Measurements from ENCODE around the gene VPS11. TPM values are rescaled to one million over a fixed set of nuclear protein-coding genes. Genes with fewer than 3 reads are reported as not detected.

The VPS11 gene
- total RNA-seq, 2 experiments from 2014 or later, result 30.8 to 31.6 TPM

GRCh38 chr11:119116235-119116594 lies 48.6 kb downstream of the VPS11 start:
- H3K36me3 Mint-ChIP-seq (ENCODE audit: low read depth), result peaks cover 62% of the 10 kb centered on the region
- H3K4me3 Mint-ChIP-seq, result peak overlapping the region; percentile 71
- CTCF ChIA-PET, result interaction anchor here (0.7 to 1.9 kb wide), 6 partner anchors 9 to 205 kb away, joined by 3 to 6 read pairs (median 4); partner anchors contain the start of genes C2CD2L, HMBS, NLRX1 and VPS11
- no peak for ATAC-seq
- no peaks in the 10 kb centered on the region for H3K9me3 Mint-ChIP-seq (ENCODE audit: insufficient read depth)
- peaks cover 50% of the 10 kb centered on the region for H3K4me1 Mint-ChIP-seq (ENCODE audit: low read depth)
- POLR2A ChIA-PET, result interaction anchor here (0.9 to 1.9 kb wide), 5 partner anchors 9 to 22 kb away, joined by 3 to 14 read pairs (median 4); partner anchors contain the start of gene C2CD2L
- H3K27me3 Mint-ChIP-seq (ENCODE audit: low read depth), result no peaks in the 10 kb centered on the region
- H3K27ac Mint-ChIP-seq, result peak overlapping the region; percentile 97
- DNase-seq, result no peak

GRCh38 chr11:119116601-119117000 lies 49.0 kb downstream of the VPS11 start:
- Mint-ChIP-seq H3K36me3 (ENCODE audit: low read depth) (peaks cover 59% of the 10 kb centered on the region), H3K27ac (peak overlapping the region; percentile 97), H3K4me1 (ENCODE audit: low read depth) (peaks cover 50% of the 10 kb centered on the region), H3K27me3 (ENCODE audit: low read depth) (no peaks in the 10 kb centered on the region), H3K4me3 (peak overlapping the region; percentile 38), H3K9me3 (ENCODE audit: insufficient read depth) (no peaks in the 10 kb centered on the region)
- POLR2A ChIA-PET, result interaction anchor here (0.9 kb wide), 1 partner anchor 14 kb away, joined by 3 read pairs; no protein-coding TSS in a partner anchor
- DNase-seq (no peak), ATAC-seq (no peak)
- CTCF ChIA-PET, result interaction anchor here (0.7 to 1.4 kb wide), 2 partner anchors 14 to 32 kb away, joined by 3 to 4 read pairs; partner anchors contain the start of gene HMBS

DNA sequence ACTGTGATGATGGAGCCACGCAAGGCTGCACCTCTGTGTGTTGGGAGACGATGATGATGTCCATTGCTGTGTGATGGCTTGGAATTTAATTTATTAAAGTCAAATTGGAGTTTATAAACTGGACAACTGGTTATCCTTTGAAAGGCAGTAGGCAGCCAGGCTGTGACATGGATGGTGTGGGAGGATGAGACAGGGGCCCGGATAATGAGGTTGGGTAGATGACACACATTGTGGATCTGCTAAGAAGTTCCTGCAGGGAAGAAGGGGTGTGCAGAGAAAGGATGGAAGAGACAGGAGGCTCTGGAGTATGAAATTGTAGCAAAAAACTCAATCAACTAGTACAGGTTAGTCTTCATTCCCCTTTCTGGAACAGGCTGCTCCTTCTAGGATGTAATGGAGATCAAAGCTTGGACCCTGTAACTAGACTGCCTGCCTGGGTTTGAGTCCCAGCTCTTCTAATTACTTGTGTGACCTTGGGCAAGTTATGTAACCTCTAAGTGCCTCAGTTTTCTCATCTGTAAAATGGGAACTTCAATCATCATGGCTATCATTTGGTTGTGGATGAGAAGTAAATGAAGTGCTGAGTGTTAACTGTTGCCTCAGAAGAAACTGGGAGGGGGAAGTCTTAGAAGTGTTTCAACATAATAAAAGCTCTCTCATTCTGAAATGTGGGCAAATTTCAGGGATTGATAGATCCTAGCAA lies 49.5 kb downstream of the VPS11 start:
- Mint-ChIP-seq H3K36me3 (ENCODE audit: low read depth) (peaks cover 53% of the 10 kb centered on the region), H3K4me1 (ENCODE audit: low read depth) (peaks cover 52% of the 10 kb centered on the region), H3K9me3 (ENCODE audit: insufficient read depth) (no peaks in the 10 kb centered on the region), H3K4me3 (no peak overlapping the region), H3K27ac (peak overlapping the region; percentile 97), H3K27me3 (ENCODE audit: low read depth) (no peaks in the 10 kb centered on the region)
- ChIA-PET POLR2A (interaction anchor here (0.8 to 1.9 kb wide), 3 partner anchors 8 to 14 kb away, joined by 3 to 6 read pairs (median 3); partner anchors contain the start of gene C2CD2L), CTCF (interaction anchor here (1.5 to 2.2 kb wide), 3 partner anchors 8 to 89 kb away, joined by 4 to 6 read pairs (median 5); partner anchors contain the start of gene CBL)
- DNase-seq (no peak), ATAC-seq (no peak)

- DNase-seq (no peak), ATAC-seq (no peak)
- H3K36me3 Mint-ChIP-seq (ENCODE audit: low read depth), result peaks cover 46% of the 10 kb centered on the region
- POLR2A ChIA-PET, result interaction anchor here (0.8 to 1.9 kb wide), 4 partner anchors 9 to 538 kb away, joined by 3 to 6 read pairs (median 4); partner anchors contain the start of gene C2CD2L
- no peak overlapping the region for H3K4me3 Mint-ChIP-seq
- peaks cover 57% of the 10 kb centered on the region for H3K4me1 Mint-ChIP-seq (ENCODE audit: low read depth)
- CTCF ChIA-PET, result interaction anchor here (0.9 to 2.2 kb wide), 4 partner anchors 9 to 148 kb away, joined by 4 to 6 read pairs (median 5); partner anchors contain the start of gene CBL
- H3K9me3 Mint-ChIP-seq (ENCODE audit: insufficient read depth), result no peaks in the 10 kb centered on the region
- H3K27me3 Mint-ChIP-seq (ENCODE audit: low read depth), result no peaks in the 10 kb centered on the region
- no peak overlapping the region for H3K27ac Mint-ChIP-seq
These were observed 50.6 kb downstream of the VPS11 start for GRCh38 chr11:119118227-119118626.

GRCh38 chr11:119118946-119119345 lies 51.3 kb downstream of the VPS11 start:
- no peak overlapping the region for H3K4me3 Mint-ChIP-seq
- DNase-seq (no peak), ATAC-seq (no peak)
- CTCF ChIA-PET, result interaction anchor here (0.9 to 2.2 kb wide), 4 partner anchors 50 to 148 kb away, joined by 5 to 6 read pairs (median 5); partner anchors contain the start of gene CBL
- POLR2A ChIA-PET, result interaction anchor here (0.8 to 1.9 kb wide), 3 partner anchors 10 to 539 kb away, joined by 3 to 7 read pairs (median 6); a partner anchor contains a TSS
- no peaks in the 10 kb centered on the region for H3K9me3 Mint-ChIP-seq (ENCODE audit: insufficient read depth)
- peaks cover 43% of the 10 kb centered on the region for H3K36me3 Mint-ChIP-seq (ENCODE audit: low read depth)
- no peaks in the 10 kb centered on the region for H3K27me3 Mint-ChIP-seq (ENCODE audit: low read depth)
- no peak overlapping the region for H3K27ac Mint-ChIP-seq
- H3K4me1 Mint-ChIP-seq (ENCODE audit: low read depth), result peaks cover 55% of the 10 kb centered on the region

- H3K27me3 Mint-ChIP-seq (ENCODE audit: low read depth), result no peaks in the 10 kb centered on the region
- ChIA-PET POLR2A (interaction anchor here (1.0 to 3.8 kb wide), 6 partner anchors 11 to 260 kb away, joined by 3 to 29 read pairs (median 4); partner anchors contain the start of gene DPAGT1), CTCF (interaction anchor here (0.9 to 1.6 kb wide), 6 partner anchors 12 to 217 kb away, joined by 3 to 6 read pairs (median 4); partner anchors contain the start of gene C2CD2L)
These were observed 53.0 kb downstream of the VPS11 start for GRCh38 chr11:119120639-119121007.

GRCh38 chr11:119121008-119121810 lies 53.6 kb downstream of the VPS11 start, which contains the start of gene HINFP:
HINFP (plus strand) TSS chr11:119121580; CDS start chr11:119126945, 5,365 bp downstream.
- peaks cover 33% of the 10 kb centered on the region for H3K36me3 Mint-ChIP-seq (ENCODE audit: low read depth)
- POLR2A ChIA-PET, result interaction anchor here (0.7 to 3.8 kb wide), 11 partner anchors 12 to 261 kb away, joined by 3 to 29 read pairs (median 3); partner anchors contain the start of genes C2CD2L, CBL and DPAGT1
- H3K9me3 Mint-ChIP-seq (ENCODE audit: insufficient read depth), result no peaks in the 10 kb centered on the region
- H3K4me3 Mint-ChIP-seq, result peak within 1 kb of the TSS; percentile 81
- H3K27ac Mint-ChIP-seq, result peak within 1 kb of the TSS; percentile 67
- CTCF ChIA-PET, result interaction anchor here (0.6 to 1.6 kb wide), 12 partner anchors 12 to 217 kb away, joined by 3 to 9 read pairs (median 4); partner anchors contain the start of genes C2CD2L and HMBS
- H3K27me3 Mint-ChIP-seq (ENCODE audit: low read depth), result no peaks in the 10 kb centered on the region
- peak; percentile 100 for DNase-seq
- peaks cover 36% of the 10 kb centered on the region for H3K4me1 Mint-ChIP-seq (ENCODE audit: low read depth)
- ATAC-seq, result peak; percentile 97

More at GRCh38 chr11:119120639-119121007, 53.0 kb downstream of the VPS11 start:
- ATAC-seq (no peak), DNase-seq (peak; percentile 22)
- H3K27ac Mint-ChIP-seq, result peak overlapping the region; percentile 67
- H3K4me1 Mint-ChIP-seq (ENCODE audit: low read depth), result peaks cover 42% of the 10 kb centered on the region
- H3K9me3 Mint-ChIP-seq (ENCODE audit: insufficient read depth), result no peaks in the 10 kb centered on the region
- H3K4me3 Mint-ChIP-seq, result peak overlapping the region; percentile 81
- H3K36me3 Mint-ChIP-seq (ENCODE audit: low read depth), result peaks cover 39% of the 10 kb centered on the region

GRCh38 chr11:119121811-119122124 lies 54.1 kb downstream of the VPS11 start:
- POLR2A ChIA-PET, result interaction anchor here (0.8 to 3.8 kb wide), 6 partner anchors 15 to 84 kb away, joined by 3 to 29 read pairs (median 6); partner anchors contain the start of genes C2CD2L, CBL and DPAGT1

DNA sequence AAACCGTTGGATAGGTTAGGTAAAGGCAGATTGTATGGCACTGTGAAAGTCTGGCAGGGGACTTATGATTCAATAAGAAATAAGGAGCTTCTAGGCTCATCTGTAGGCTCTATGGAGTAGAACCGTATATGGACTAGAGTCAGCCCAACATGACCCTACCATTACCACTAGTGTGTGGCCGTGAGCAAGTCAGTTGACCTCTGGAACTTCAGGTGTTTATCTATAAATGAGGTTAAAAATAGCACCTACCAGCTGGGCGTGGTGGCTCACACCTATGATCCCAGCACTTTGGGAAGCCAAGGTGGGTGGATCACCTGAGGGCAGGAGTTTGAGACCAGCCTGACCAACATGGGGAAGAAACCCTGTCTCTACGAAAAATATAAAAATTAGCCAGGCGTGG lies 58.2 kb downstream of the VPS11 start:
- no peaks in the 10 kb centered on the region for H3K9me3 Mint-ChIP-seq (ENCODE audit: insufficient read depth)
- ATAC-seq, result no peak
- no peak overlapping the region for H3K27ac Mint-ChIP-seq
- H3K27me3 Mint-ChIP-seq (ENCODE audit: low read depth), result no peaks in the 10 kb centered on the region
- H3K36me3 Mint-ChIP-seq (ENCODE audit: low read depth), result peaks cover 25% of the 10 kb centered on the region
- H3K4me1 Mint-ChIP-seq (ENCODE audit: low read depth), result peaks cover 22% of the 10 kb centered on the region
- no peak overlapping the region for H3K4me3 Mint-ChIP-seq
- no peak for DNase-seq
- ChIA-PET CTCF (interaction anchor here (1.1 to 1.6 kb wide), 3 partner anchors 43 to 80 kb away, joined by 3 to 5 read pairs (median 4); partner anchors contain the start of gene CBL), POLR2A (no interaction called here)

More at GRCh38 chr11:119121811-119122124, 54.1 kb downstream of the VPS11 start:
- CTCF ChIA-PET, result interaction anchor here (0.8 to 1.6 kb wide), 8 partner anchors 12 to 217 kb away, joined by 3 to 9 read pairs (median 4); partner anchors contain the start of genes C2CD2L and HMBS
- Mint-ChIP-seq H3K9me3 (ENCODE audit: insufficient read depth) (no peaks in the 10 kb centered on the region), H3K4me1 (ENCODE audit: low read depth) (peaks cover 35% of the 10 kb centered on the region), H3K4me3 (peak overlapping the region; percentile 81), H3K27me3 (ENCODE audit: low read depth) (no peaks in the 10 kb centered on the region), H3K36me3 (ENCODE audit: low read depth) (peaks cover 28% of the 10 kb centered on the region), H3K27ac (peak overlapping the region; percentile 67)
- peak; percentile 52 for DNase-seq
- peak; percentile 28 for ATAC-seq

DNA sequence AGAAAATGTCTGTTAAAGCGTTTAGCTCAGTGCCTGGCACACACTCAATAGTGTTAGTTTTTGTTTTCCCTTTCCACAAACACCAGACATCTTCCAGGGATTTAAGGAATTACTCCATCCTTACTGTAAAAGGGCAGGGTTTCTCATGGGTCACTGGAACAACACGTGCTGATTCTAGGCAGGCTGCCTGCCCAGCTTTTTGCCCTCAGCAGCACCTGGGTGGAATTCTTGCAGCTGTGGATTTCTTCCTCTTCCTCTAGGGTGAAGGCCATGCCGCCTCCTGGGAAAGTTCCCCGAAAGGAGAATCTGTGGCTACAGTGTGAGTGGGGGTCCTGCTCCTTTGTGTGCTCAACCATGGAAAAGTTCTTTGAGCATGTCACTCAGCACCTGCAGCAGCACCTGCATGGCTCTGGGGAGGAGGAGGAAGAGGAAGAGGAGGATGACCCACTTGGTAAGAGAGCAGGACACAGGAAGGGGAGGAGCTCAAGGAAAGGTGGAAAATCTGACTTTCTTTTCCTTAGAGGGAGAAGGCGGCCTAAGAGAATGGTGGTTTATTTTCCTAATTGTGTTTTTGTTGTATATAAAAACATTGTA lies 59.2 kb downstream of the VPS11 start:
- POLR2A ChIA-PET, result interaction anchor here (0.5 kb wide), 1 partner anchor 59 kb away, joined by 5 read pairs; the partner anchor contains the start of gene VPS11
- Mint-ChIP-seq H3K9me3 (ENCODE audit: insufficient read depth) (no peaks in the 10 kb centered on the region), H3K4me3 (no peak overlapping the region), H3K36me3 (ENCODE audit: low read depth) (peaks cover 34% of the 10 kb centered on the region), H3K4me1 (ENCODE audit: low read depth) (peaks cover 20% of the 10 kb centered on the region), H3K27me3 (ENCODE audit: low read depth) (no peaks in the 10 kb centered on the region), H3K27ac (peak overlapping the region; percentile 54)
- ATAC-seq (no peak), DNase-seq (no peak)
- CTCF ChIA-PET, result interaction anchor here (1.1 to 1.6 kb wide), 3 partner anchors 42 to 79 kb away, joined by 3 to 5 read pairs (median 4); partner anchors contain the start of gene CBL
